Measurements from ENCODE around the gene BTN3A1. TPM values are rescaled to one million over a fixed set of nuclear protein-coding genes. Genes with fewer than 3 reads are reported as not detected.

Gene BTN3A1
- total and polyA plus RNA-seq, 2 of the 8 experiments (the other 6 are each of a cell fraction or from before 2014, with no cell fraction given): 4.7 to 5.6 TPM

GRCh38 chr6:26388441-26388840 is 13.6 kb upstream of the BTN3A1 start:
- H3K23me2 ChIP-seq (ENCODE audit: low read depth, low read length): no peaks in the 10 kb centered on the region; the same call in 1 of the 2 replicates
- no peak overlapping the region for H3K23ac ChIP-seq (ENCODE audit: insufficient read length)
- ChIA-PET POLR2A (ENCODE audit: partially characterized antibody) (interaction anchor here (0.9 kb wide), 1 partner anchor 9 kb away, joined by 3 read pairs; no protein-coding TSS in a partner anchor), CTCF (ENCODE audit: partially characterized antibody) (interaction anchor here (3.6 kb wide), 1 partner anchor 20 kb away, joined by 14 read pairs; no protein-coding TSS in a partner anchor)
- no peaks in the 10 kb centered on the region for H3K9me3 ChIP-seq (ENCODE audit: insufficient read depth in 2 of 2, low read depth in 1 of 2, low read length in 1 of 2)
- WGBS, 2 experiments (ENCODE audit: extremely low coverage in 1 of 2, insufficient coverage in 1 of 2, insufficient read length in 1 of 2, insufficient replicate concordance in 2 of 2, low coverage in 1 of 2, low lambda C conversion rate in 2 of 2, missing lambda C conversion rate in 1 of 2): 100% methylated on average over 1 of the region's 1 CpG; no CpG with 5 or more reads in 1 of the 2 experiments
- H3K79me2 ChIP-seq (ENCODE audit: control insufficient read depth in 1 of 2, insufficient read depth in 2 of 2, low read length in 2 of 2): no peaks in the 10 kb centered on the region
- FAIRE-seq (no peak), DNase-seq (ENCODE audit: low read depth in 1 of 2, low spot score in 2 of 2) (no peak)
- H3K14ac ChIP-seq (ENCODE audit: insufficient read length): no peak overlapping the region
- H3K4me3 ChIP-seq (ENCODE audit: extremely low read depth in 1 of 4, insufficient read depth in 2 of 4, low read depth in 3 of 4, low read length in 4 of 4): no peak overlapping the region
- peaks cover 0 to 14% (median 12%) of the 10 kb centered on the region in 4 experiments; a peak in 7 of 8 replicates for H3K36me3 ChIP-seq (ENCODE audit: control insufficient read depth in 2 of 4, insufficient read depth in 4 of 4, low read length in 3 of 4)
- TF ChIP-seq CBX5 (IDR thresholded peaks at IDR 0.05; ENCODE audit: low read depth, low read length) (no peak), TCF12 (IDR thresholded peaks at IDR 0.05; ENCODE audit: low read depth, low read length) (no peak), SAP30 (IDR thresholded peaks at IDR 0.05; ENCODE audit: insufficient read depth, insufficient replicate concordance, low read length) (no peak), SIRT6 (IDR thresholded peaks at IDR 0.05; ENCODE audit: low read length) (no peak), USF2 (IDR thresholded peaks at IDR 0.05; ENCODE audit: low read length) (no peak), POU5F1 (IDR thresholded peaks at IDR 0.05; ENCODE audit: low read depth, low read length) (no peak), RXRA (IDR thresholded peaks at IDR 0.05; ENCODE audit: insufficient read depth, low read depth, low read length) (no peak), POLR2A (IDR thresholded peaks at IDR 0.05; ENCODE audit: control extremely low read depth in 1 of 2, low read depth in 2 of 2, low read length in 2 of 2) (no peak), JUND (IDR thresholded peaks at IDR 0.05; ENCODE audit: low read length) (no peak), E2F6 (IDR thresholded peaks at IDR 0.05) (no peak)
- no peak overlapping the region for H2BK20ac ChIP-seq (ENCODE audit: low read length)
- H2BK5ac ChIP-seq (ENCODE audit: low read depth, low read length): 0 out of 2 replicates have a peak overlapping the region, but pooled peaks have one; percentile 24
- peaks cover 0 to 8% (median 5%) of the 10 kb centered on the region in 4 experiments; a peak in 5 of 7 replicates for H3K4me1 ChIP-seq (replicated peaks in 1 of 4; ENCODE audit: control insufficient read depth in 3 of 4, insufficient read depth in 4 of 4, low read length in 3 of 4)
- no peak overlapping the region; the same call in 1 of the 2 replicates for H4K8ac ChIP-seq (ENCODE audit: extremely low read depth, insufficient read depth, low read length)
- H3K27me3 ChIP-seq (replicated peaks in 1 of 4; ENCODE audit: control insufficient read depth in 3 of 4, extremely low read depth in 1 of 4, insufficient read depth in 3 of 4, low read length in 3 of 4): no peaks in the 10 kb centered on the region
- no peak overlapping the region for H4K91ac ChIP-seq (replicated peaks; ENCODE audit: insufficient read length, low read length)
- no peaks in the 10 kb centered on the region for H4K20me1 ChIP-seq (replicated peaks in 1 of 2; ENCODE audit: control insufficient read depth in 1 of 2, insufficient read depth in 2 of 2, low read length in 2 of 2)
- H2AFZ ChIP-seq (ENCODE audit: low read length): no peak overlapping the region
- H2AK5ac ChIP-seq (ENCODE audit: low read depth, low read length): no peak overlapping the region
- H3K4me2 ChIP-seq (ENCODE audit: insufficient read depth in 1 of 2, low read depth in 2 of 2, low read length in 2 of 2): no peak overlapping the region
- no peak overlapping the region for H3K18ac ChIP-seq (ENCODE audit: extremely low read depth, low read length)
- H3K27ac ChIP-seq (ENCODE audit: low read depth, low read length): no peak overlapping the region
- peaks cover 3% of the 10 kb centered on the region for H3K79me1 ChIP-seq (ENCODE audit: low read depth, low read length)
- no peak overlapping the region for H2BK12ac ChIP-seq (ENCODE audit: low read depth, low read length)
- no peak overlapping the region for H3K56ac ChIP-seq (replicated peaks; ENCODE audit: insufficient read length, low read depth, low read length)
- no peak overlapping the region for H4K5ac ChIP-seq (ENCODE audit: insufficient read length, low read depth, low read length)
- no peak overlapping the region for H3K4ac ChIP-seq (replicated peaks; ENCODE audit: insufficient read length, low read depth, low read length)
- no peak overlapping the region for H3K9ac ChIP-seq (replicated peaks in 1 of 4; ENCODE audit: extremely low read depth in 1 of 4, low read depth in 3 of 4, low read length in 3 of 4)
- H2BK120ac ChIP-seq (replicated peaks; ENCODE audit: low read depth, low read length): no peak overlapping the region
- no peak overlapping the region for H2BK15ac ChIP-seq (ENCODE audit: low read length)

Data from H1 (cell line).